Nephron progenitor cell (in vitro differentiated cells): ENCODE results near the gene CFAP47.

Experiments
- DNase-seq: peaks from one replicate; pipeline ENCODE4 v3.0.0; 2021
- H3K27ac Mint-ChIP-seq: 2 replicates; pipeline ENCODE4 v1.8.0; 2021; ENCODE audit warnings: mild to moderate bottlenecking, moderate library complexity, mixed read lengths
- H3K27me3 Mint-ChIP-seq: 2 replicates; pipeline ENCODE4 v1.8.0; 2021; ENCODE audit warnings: mild to moderate bottlenecking, low read depth, mixed read lengths; ENCODE audit not compliant: poor library complexity
- H3K36me3 Mint-ChIP-seq: 2 replicates; pipeline ENCODE4 v1.8.0; 2021; ENCODE audit warnings: low read depth, mixed read lengths
- H3K4me1 Mint-ChIP-seq: 2 replicates; pipeline ENCODE4 v1.8.0; 2021; ENCODE audit warnings: mixed read lengths
- H3K4me3 Mint-ChIP-seq: 2 replicates; pipeline ENCODE4 v1.8.0; 2021; ENCODE audit warnings: mild to moderate bottlenecking, moderate library complexity, mixed read lengths
- H3K9me3 Mint-ChIP-seq: 2 replicates; pipeline ENCODE4 v1.8.0; 2021; ENCODE audit warnings: mild to moderate bottlenecking, moderate library complexity, mixed read lengths
- TF ChIP-seq, protein P1 (sequence below): fragments of 200-600 bp; sonication (generic); IDR thresholded peaks from 2 replicates; pipeline ENCODE4 v1.5.0; 2021; ENCODE audit warnings: antibody characterized with exemption

CFAP47 gene

DNA sequence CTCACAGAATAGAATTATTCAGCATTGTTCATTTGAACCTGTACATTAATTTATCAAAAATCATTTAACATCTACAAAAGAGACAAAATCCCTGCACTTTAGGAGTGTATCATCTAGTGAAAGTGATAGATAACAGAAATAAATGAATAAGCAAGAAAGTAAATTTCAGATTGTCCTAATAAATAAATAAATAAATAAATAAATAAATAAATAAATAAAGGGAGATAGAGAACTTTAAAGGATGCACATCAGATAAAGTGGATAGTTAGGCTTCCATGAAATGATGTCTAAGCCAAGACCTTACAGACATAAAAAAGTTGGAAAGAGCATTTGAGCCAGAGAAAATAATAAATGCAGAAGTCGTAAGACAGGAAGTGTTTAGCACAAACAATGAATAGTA lies 444.7 kb downstream of the CFAP47 start:
- Mint-ChIP-seq H3K27me3 (no peaks in the 10 kb centered on the region), H3K27ac (no peak overlapping the region), H3K9me3 (peaks cover 26% of the 10 kb centered on the region), H3K36me3 (peaks cover 7% of the 10 kb centered on the region), H3K4me1 (no peaks in the 10 kb centered on the region), H3K4me3 (no peak overlapping the region)
- TF ChIP-seq, protein P1, sequence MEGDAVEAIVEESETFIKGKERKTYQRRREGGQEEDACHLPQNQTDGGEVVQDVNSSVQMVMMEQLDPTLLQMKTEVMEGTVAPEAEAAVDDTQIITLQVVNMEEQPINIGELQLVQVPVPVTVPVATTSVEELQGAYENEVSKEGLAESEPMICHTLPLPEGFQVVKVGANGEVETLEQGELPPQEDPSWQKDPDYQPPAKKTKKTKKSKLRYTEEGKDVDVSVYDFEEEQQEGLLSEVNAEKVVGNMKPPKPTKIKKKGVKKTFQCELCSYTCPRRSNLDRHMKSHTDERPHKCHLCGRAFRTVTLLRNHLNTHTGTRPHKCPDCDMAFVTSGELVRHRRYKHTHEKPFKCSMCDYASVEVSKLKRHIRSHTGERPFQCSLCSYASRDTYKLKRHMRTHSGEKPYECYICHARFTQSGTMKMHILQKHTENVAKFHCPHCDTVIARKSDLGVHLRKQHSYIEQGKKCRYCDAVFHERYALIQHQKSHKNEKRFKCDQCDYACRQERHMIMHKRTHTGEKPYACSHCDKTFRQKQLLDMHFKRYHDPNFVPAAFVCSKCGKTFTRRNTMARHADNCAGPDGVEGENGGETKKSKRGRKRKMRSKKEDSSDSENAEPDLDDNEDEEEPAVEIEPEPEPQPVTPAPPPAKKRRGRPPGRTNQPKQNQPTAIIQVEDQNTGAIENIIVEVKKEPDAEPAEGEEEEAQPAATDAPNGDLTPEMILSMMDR: no peak
- no peak for DNase-seq

DNA sequence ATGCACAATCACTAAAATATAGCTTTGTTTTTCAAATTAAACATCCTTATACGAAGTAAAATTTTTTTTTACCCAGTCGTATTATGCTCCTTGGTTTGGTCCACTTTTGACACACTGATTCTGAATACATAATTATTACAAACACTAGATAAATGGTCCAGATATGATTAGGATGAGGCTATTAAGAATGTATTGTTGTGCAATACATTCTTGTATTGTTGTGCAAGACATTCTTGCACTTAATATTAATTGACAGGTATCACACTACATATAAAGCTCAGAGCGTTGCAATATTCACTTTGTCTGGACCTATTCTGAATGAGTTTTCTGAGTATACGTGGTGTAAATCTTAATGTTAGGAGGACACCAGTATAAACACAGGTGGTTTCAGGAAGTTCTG lies 464.0 kb downstream of the CFAP47 start:
- Mint-ChIP-seq H3K4me1 (no peaks in the 10 kb centered on the region), H3K27me3 (no peaks in the 10 kb centered on the region), H3K9me3 (peaks cover 15% of the 10 kb centered on the region), H3K36me3 (no peaks in the 10 kb centered on the region), H3K4me3 (no peak overlapping the region), H3K27ac (no peak overlapping the region)
- TF ChIP-seq, protein P1: no peak
- DNase-seq: no peak

DNA sequence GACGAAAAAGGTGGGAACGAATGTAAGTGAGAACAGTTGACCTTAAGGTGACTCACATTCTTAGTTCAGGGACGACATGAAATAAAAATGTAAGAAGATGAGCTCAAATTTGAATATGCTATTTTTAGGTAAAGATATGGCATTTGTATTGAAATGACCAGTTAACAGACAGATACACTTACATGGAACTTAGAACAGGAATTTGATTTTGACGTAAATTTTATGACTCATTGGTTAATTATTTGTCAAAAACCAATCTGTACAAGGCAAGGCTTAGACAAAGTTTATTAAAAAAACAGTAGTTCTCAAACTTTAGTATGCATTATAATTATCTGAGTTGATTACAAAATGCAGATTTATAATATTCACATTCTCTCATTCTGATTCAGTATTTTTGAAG lies 469.4 kb downstream of the CFAP47 start:
- TF ChIP-seq, protein P1: no peak
- Mint-ChIP-seq H3K4me3 (no peak overlapping the region), H3K9me3 (peaks cover 11% of the 10 kb centered on the region), H3K4me1 (no peaks in the 10 kb centered on the region), H3K27me3 (no peaks in the 10 kb centered on the region), H3K27ac (no peak overlapping the region), H3K36me3 (no peaks in the 10 kb centered on the region)
- no peak for DNase-seq

DNA sequence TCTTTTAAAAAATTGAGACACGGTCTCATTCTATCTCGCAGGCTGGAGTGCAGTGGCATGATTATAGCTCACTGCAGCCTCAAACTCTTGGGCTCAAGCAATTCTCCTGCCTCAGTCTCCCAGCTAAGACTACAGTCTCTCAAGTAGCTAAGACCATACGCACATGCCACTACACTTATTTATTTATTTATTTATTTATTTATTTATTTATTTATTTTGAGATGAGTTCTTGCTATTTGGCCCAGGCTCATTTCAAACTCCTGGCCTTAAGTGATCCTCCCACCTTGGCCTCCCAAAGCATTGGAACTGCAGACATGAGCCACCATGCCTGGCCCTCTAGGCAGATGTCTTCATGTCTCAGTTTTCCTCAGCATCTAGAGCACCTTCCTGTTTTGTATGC lies 482.2 kb downstream of the CFAP47 start:
- TF ChIP-seq, protein P1: no peak
- Mint-ChIP-seq H3K4me3 (no peak overlapping the region), H3K36me3 (no peaks in the 10 kb centered on the region), H3K4me1 (no peaks in the 10 kb centered on the region), H3K9me3 (peaks cover 13% of the 10 kb centered on the region), H3K27me3 (no peaks in the 10 kb centered on the region), H3K27ac (no peak overlapping the region)
- no peak for DNase-seq

DNA sequence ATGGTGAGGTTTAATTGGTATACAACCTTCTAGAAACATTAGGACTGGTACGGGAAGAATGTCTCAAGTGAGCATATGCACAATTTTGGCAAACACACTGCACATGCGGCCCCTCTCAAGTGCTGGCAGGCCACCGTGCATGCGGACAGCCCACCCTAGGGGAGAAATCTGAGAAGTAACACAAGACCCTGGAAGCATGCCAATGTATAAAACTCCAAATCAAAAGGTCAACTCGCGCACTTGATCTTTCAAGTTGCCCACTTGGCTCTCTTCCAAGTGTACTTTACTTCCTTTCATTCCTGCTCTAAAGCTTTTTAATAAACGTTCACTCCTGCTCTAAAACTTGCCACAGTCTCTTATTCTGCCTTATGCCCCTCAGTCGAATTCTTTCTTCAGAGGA lies 488.3 kb downstream of the CFAP47 start:
- H3K27ac Mint-ChIP-seq: no peak overlapping the region
- H3K4me1 Mint-ChIP-seq: no peaks in the 10 kb centered on the region
- TF ChIP-seq, protein P1: no peak
- no peak for DNase-seq
- H3K9me3 Mint-ChIP-seq: peaks cover 23% of the 10 kb centered on the region
- no peak overlapping the region for H3K4me3 Mint-ChIP-seq
- H3K36me3 Mint-ChIP-seq: no peaks in the 10 kb centered on the region
- no peaks in the 10 kb centered on the region for H3K27me3 Mint-ChIP-seq

DNA sequence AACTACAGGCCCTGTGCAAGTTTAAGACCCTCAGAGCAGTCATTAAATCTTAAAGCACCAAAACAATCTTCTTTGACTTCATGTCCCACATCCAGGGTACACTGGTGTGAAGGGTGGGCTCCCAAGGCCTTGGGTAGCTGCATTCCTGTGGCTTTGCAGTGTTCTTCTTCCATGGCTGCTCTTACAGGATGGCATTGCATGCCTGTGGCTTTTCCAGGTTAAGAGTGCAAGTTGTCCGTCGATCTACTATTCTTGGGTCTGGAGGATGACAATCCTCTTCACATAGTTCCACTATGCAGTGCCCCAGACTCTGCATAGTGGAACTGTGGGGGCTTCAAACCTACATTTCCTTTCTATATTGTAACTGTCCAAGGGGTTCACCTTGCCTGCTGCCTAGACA lies 494.5 kb downstream of the CFAP47 start:
- TF ChIP-seq, protein P1: no peak
- no peak overlapping the region for H3K4me3 Mint-ChIP-seq
- H3K36me3 Mint-ChIP-seq: peaks cover 4% of the 10 kb centered on the region
- no peaks in the 10 kb centered on the region for H3K4me1 Mint-ChIP-seq
- no peak for DNase-seq
- no peaks in the 10 kb centered on the region for H3K27me3 Mint-ChIP-seq
- H3K9me3 Mint-ChIP-seq: peaks cover 52% of the 10 kb centered on the region
- no peak overlapping the region for H3K27ac Mint-ChIP-seq
